GM18868 (cell line): ENCODE data around the gene OR1M1.

ENCODE experiments used
- ATAC-seq: cut with Tn5 transposase; IDR thresholded peaks from one replicate; pipeline ENCODE4 v1.9.1; 2021; ENCODE audit warnings: mild to moderate bottlenecking, moderate library complexity; ENCODE audit not compliant: unreplicated experiment

OR1M1 gene

GRCh38 chr19:9075064-9075949, 11.6 kb upstream of the OR1M1 start:
- no peak for ATAC-seq

GRCh38 chr19:9076901-9077300, 10.0 kb upstream of the OR1M1 start:
- ATAC-seq, result no peak

- no peak for ATAC-seq
Measured at GRCh38 chr19:9078651-9079050, 8.2 kb upstream of the OR1M1 start.

- no peak for ATAC-seq
Measured at GRCh38 chr19:9107375-9107774, 20.5 kb downstream of the OR1M1 start, which contains the start of gene OR7G2. Gene OR7G2, minus strand, starts transcription at chr19:9107475. Its CDS starts 4,232 bp downstream, at chr19:9103243.

GRCh38 chr19:9109959-9110358, 23.1 kb downstream of the OR1M1 start:
- no peak for ATAC-seq

- ATAC-seq, result no peak
Measured at GRCh38 chr19:9115307-9115813, 28.5 kb downstream of the OR1M1 start, which contains the start of gene OR7G1. Gene OR7G1, minus strand, starts transcription at chr19:9115763. Its CDS starts 0 bp downstream, at chr19:9115763.

- ATAC-seq, result no peak
Measured at GRCh38 chr19:9116547-9116946, 29.7 kb downstream of the OR1M1 start.

- ATAC-seq, result no peak
Measured at GRCh38 chr19:9126900-9127405, 40.1 kb downstream of the OR1M1 start, which contains the start of gene OR7G3. Gene OR7G3, minus strand, starts transcription at chr19:9126950. Its CDS starts 0 bp downstream, at chr19:9126950.

GRCh38 chr19:9128171-9128570, 41.3 kb downstream of the OR1M1 start:
- no peak for ATAC-seq

GRCh38 chr19:9130965-9131364, 44.1 kb downstream of the OR1M1 start:
- ATAC-seq, result no peak

GRCh38 chr19:9132422-9132821, 45.6 kb downstream of the OR1M1 start:
- no peak for ATAC-seq

- no peak for ATAC-seq
Measured at GRCh38 chr19:9139609-9140158, 52.8 kb downstream of the OR1M1 start.

- ATAC-seq, result peak; percentile 94
Measured at GRCh38 chr19:9140159-9140874, 53.5 kb downstream of the OR1M1 start, which contains the start of gene ZNF317. Gene ZNF317, plus strand, starts transcription at chr19:9140397. Its CDS starts 15,620 bp downstream, at chr19:9156017.

GRCh38 chr19:9144920-9145319, 58.1 kb downstream of the OR1M1 start:
- no peak for ATAC-seq
